Ovary (tissue), 3 donors: ENCODE results near the gene DNAJC7.

ENCODE experiments used
- EP300 ChIP-seq: sonication (generic); formaldehyde crosslinking; IDR thresholded peaks from one replicate; pipeline ENCODE4 v1.6.1; 2017; ENCODE audit warnings: antibody characterized with exemption
- POLR2A ChIP-seq: fragments of 450-650 bp; IDR thresholded peaks from one replicate; pipeline ENCODE4 v1.6.1; 2017; ENCODE audit warnings: antibody characterized with exemption, mild to moderate bottlenecking, moderate library complexity
- TF ChIP-seq, protein P1 (sequence below), 3 donors: fragments of 450-650 bp in 2 of 3; fragments of 200-600 bp in 1 of 3; IDR thresholded peaks; one replicate each; pipeline versions ENCODE4 v1.5.1 to v1.8.0; 2016 to 2022; ENCODE audit warnings: antibody characterized with exemption in 3 of 3, mild to moderate bottlenecking in 1 of 3
- donor health status: DM: no; HTN: no; CAD: no.

DNA sequence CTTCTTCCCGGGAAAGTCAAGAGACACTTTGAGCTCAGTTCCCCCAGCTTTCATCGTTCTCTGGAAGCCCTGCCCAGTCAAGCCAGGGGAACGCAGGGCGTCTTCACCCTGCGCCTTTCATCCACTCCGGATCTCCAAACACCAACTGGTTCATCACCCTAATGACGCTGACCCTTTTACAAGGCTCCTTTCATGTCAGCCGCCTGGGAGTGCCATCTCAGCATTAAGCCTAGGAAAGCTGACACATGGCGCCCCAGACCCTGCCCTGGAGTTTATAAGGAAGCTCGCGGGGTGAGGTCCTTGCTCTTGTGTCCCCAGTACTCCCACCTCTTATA, 594 bp upstream of the DNAJC7 start:
- TF ChIP-seq EP300: no peak
- TF ChIP-seq, protein P1, sequence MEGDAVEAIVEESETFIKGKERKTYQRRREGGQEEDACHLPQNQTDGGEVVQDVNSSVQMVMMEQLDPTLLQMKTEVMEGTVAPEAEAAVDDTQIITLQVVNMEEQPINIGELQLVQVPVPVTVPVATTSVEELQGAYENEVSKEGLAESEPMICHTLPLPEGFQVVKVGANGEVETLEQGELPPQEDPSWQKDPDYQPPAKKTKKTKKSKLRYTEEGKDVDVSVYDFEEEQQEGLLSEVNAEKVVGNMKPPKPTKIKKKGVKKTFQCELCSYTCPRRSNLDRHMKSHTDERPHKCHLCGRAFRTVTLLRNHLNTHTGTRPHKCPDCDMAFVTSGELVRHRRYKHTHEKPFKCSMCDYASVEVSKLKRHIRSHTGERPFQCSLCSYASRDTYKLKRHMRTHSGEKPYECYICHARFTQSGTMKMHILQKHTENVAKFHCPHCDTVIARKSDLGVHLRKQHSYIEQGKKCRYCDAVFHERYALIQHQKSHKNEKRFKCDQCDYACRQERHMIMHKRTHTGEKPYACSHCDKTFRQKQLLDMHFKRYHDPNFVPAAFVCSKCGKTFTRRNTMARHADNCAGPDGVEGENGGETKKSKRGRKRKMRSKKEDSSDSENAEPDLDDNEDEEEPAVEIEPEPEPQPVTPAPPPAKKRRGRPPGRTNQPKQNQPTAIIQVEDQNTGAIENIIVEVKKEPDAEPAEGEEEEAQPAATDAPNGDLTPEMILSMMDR (IDR thresholded peaks at IDR 0.05): no peak
- no peak for TF ChIP-seq POLR2A
